Small intestine (tissue), 7 donors: ENCODE results near the gene NEK11. TPM values are rescaled to one million over a fixed set of nuclear protein-coding genes. Genes with fewer than 3 reads are reported as not detected.

Experiments used
- DNase-seq, 2 donors: peaks; one replicate each; pipeline versions ENCODE4 v3.0.0 to v3.0.0-alpha.2; 2013
- FAIRE-seq: peaks from 2 replicates; lab custom pipeline; 2012; peaks lifted over from hg19 to GRCh38; lab: Jason Lieb, UNC
- H3K27ac ChIP-seq, 3 donors: one replicate each; pipeline ENCODE4 v1.5.1; 2013; ENCODE audit warnings: low read length in 2 of 3, mild to moderate bottlenecking in 2 of 3, control low read depth in 1 of 3, inconsistent platforms in 1 of 3, low read depth in 1 of 3, moderate library complexity in 1 of 3
- H3K27me3 ChIP-seq, 3 donors: one replicate each; pipeline ENCODE4 v1.6.1; 2013; ENCODE audit warnings: low read length in 3 of 3, inconsistent platforms in 1 of 3; ENCODE audit not compliant: control insufficient read depth in 3 of 3, insufficient read depth in 3 of 3
- H3K36me3 ChIP-seq, 3 donors: one replicate each; pipeline ENCODE4 v1.6.1; 2013; ENCODE audit warnings: low read length in 3 of 3, inconsistent platforms in 1 of 3, low read depth in 1 of 3, mild to moderate bottlenecking in 1 of 3, moderate library complexity in 1 of 3; ENCODE audit not compliant: control insufficient read depth in 3 of 3, insufficient read depth in 2 of 3
- H3K4me1 ChIP-seq, 3 donors: one replicate each; pipeline ENCODE4 v1.6.1; 2013; ENCODE audit warnings: low read length in 2 of 3, inconsistent platforms in 1 of 3, low read depth in 1 of 3, mild to moderate bottlenecking in 1 of 3, moderate library complexity in 1 of 3; ENCODE audit not compliant: control insufficient read depth in 3 of 3, insufficient read depth in 2 of 3
- H3K4me3 ChIP-seq, 3 donors: one replicate each; pipeline ENCODE4 v1.5.1; 2013; ENCODE audit warnings: low read length in 3 of 3, control low read depth in 1 of 3, inconsistent platforms in 1 of 3, low read depth in 1 of 3, mild to moderate bottlenecking in 1 of 3, moderate library complexity in 1 of 3
- H3K9me3 ChIP-seq, 2 donors: one replicate each; pipeline ENCODE4 v1.6.1; 2013; ENCODE audit warnings: low read depth in 1 of 2, low read length in 1 of 2; ENCODE audit not compliant: control insufficient read depth in 2 of 2, insufficient read depth in 1 of 2
- whole genome bisulfite sequencing, 3 donors: extraction: QIAGEN DNeasy Blood & Tissue Kit; methylation state at CpG; one replicate each; pipeline ENCODE4 v1.1.7; 2013; 5-methylcytosine and 5-hydroxymethylcytosine counted together
- polyA plus RNA-seq, 4 donors: library from polyadenylated mRNA; stranded (reverse) in 3 of 4; unstranded in 1 of 4; fragments of 200-250 nt in 3 of 4; fragments of 120-200 nt in 1 of 4; gene quantifications; one replicate each; pipeline versions ENCODE4 v1.2.1 to v1.2.3, GENCODE V29; 2013
- donor health status: healthy with polysubstance abuse.
- donor health status: control.
- donor health status: control.
- donor health status: Bipolar disorder and iron deficiency.
- donor health status: healthy.

The NEK11 gene
- polyA plus RNA-seq, 4 donors: 0.81 to 11.0 (median 1.2) TPM

- DNase-seq (no peak), FAIRE-seq (no peak)
- WGBS, 3 donors: 80 to 91% (median 84%) methylated on average over 2 of the region's 2 CpGs
- no peak overlapping the region for H3K27ac ChIP-seq
- H3K9me3 ChIP-seq: no peaks in the 10 kb centered on the region
- H3K27me3 ChIP-seq: no peaks in the 10 kb centered on the region
- H3K4me1 ChIP-seq: peaks cover 10 to 13% (median 12%) of the 10 kb centered on the region in 3 donors
- H3K36me3 ChIP-seq: peaks cover 0 to 6% (median 0%) of the 10 kb centered on the region in 3 donors
- H3K4me3 ChIP-seq: no peak overlapping the region
Measured at GRCh38 chr3:131390331-131390730, 363.7 kb downstream of the NEK11 start.

GRCh38 chr3:131393051-131393450, 366.4 kb downstream of the NEK11 start:
- no peaks in the 10 kb centered on the region for H3K4me1 ChIP-seq
- no peaks in the 10 kb centered on the region for H3K27me3 ChIP-seq
- no peak overlapping the region for H3K4me3 ChIP-seq
- WGBS, 3 donors: 65 to 69% (median 67%) methylated on average over 6 of the region's 6 CpGs
- peaks cover 0 to 3% of the 10 kb centered on the region in 2 donors for H3K9me3 ChIP-seq
- DNase-seq: no peak
- FAIRE-seq: no peak
- H3K36me3 ChIP-seq: no peaks in the 10 kb centered on the region
- H3K27ac ChIP-seq: no peak overlapping the region

- DNase-seq (no peak), FAIRE-seq (no peak)
- no peaks in the 10 kb centered on the region for H3K4me1 ChIP-seq
- no peaks in the 10 kb centered on the region for H3K36me3 ChIP-seq
- no peak overlapping the region for H3K27ac ChIP-seq
- no peaks in the 10 kb centered on the region for H3K27me3 ChIP-seq
- H3K9me3 ChIP-seq: peaks cover 0 to 3% of the 10 kb centered on the region in 2 donors
- 68 to 80% (median 74%) methylated on average over 4 of the region's 4 CpGs for WGBS, 3 donors
- H3K4me3 ChIP-seq: no peak overlapping the region
Measured at GRCh38 chr3:131393868-131394267, 367.2 kb downstream of the NEK11 start.

- no peak overlapping the region for H3K27ac ChIP-seq
- peaks cover 0 to 3% of the 10 kb centered on the region in 2 donors for H3K9me3 ChIP-seq
- H3K36me3 ChIP-seq: no peaks in the 10 kb centered on the region
- H3K4me3 ChIP-seq: no peak overlapping the region
- no peak for DNase-seq
- H3K4me1 ChIP-seq: no peaks in the 10 kb centered on the region
- no peak for FAIRE-seq
- H3K27me3 ChIP-seq: no peaks in the 10 kb centered on the region
Measured at GRCh38 chr3:131394400-131394799, 367.7 kb downstream of the NEK11 start.

- H3K9me3 ChIP-seq: peaks cover 0 to 3% of the 10 kb centered on the region in 2 donors
- H3K27ac ChIP-seq: no peak overlapping the region
- no peaks in the 10 kb centered on the region for H3K4me1 ChIP-seq
- no peak overlapping the region for H3K4me3 ChIP-seq
- H3K27me3 ChIP-seq: no peaks in the 10 kb centered on the region
- FAIRE-seq (no peak), DNase-seq (no peak)
- no peaks in the 10 kb centered on the region for H3K36me3 ChIP-seq
Measured at GRCh38 chr3:131396170-131396569, 369.5 kb downstream of the NEK11 start.

- H3K36me3 ChIP-seq: no peaks in the 10 kb centered on the region
- DNase-seq (no peak), FAIRE-seq (no peak)
- H3K27me3 ChIP-seq: no peaks in the 10 kb centered on the region
- no peak overlapping the region for H3K4me3 ChIP-seq
- H3K9me3 ChIP-seq: peaks cover 0 to 3% of the 10 kb centered on the region in 2 donors
- H3K4me1 ChIP-seq: no peaks in the 10 kb centered on the region
- no peak overlapping the region for H3K27ac ChIP-seq
- 74 to 77% (median 77%) methylated on average over 4 of the region's 4 CpGs for WGBS, 3 donors
Measured at GRCh38 chr3:131397889-131398288, 371.2 kb downstream of the NEK11 start.

Other genes starting within 250 kb of the NEK11 start
- gene ATP2C1, start 132.8 kb upstream of the NEK11 start, polyA plus RNA-seq: 10 to 100 TPM in 3 of 4 donors, 1 to 10 TPM in 1; 6.2 to 62.2 (median 31.4) TPM
- 10 to 100 TPM in 2 of 4 donors, 1 to 10 TPM in 2; 4.5 to 26.2 (median 8.3) TPM for gene ASTE1, start 52 bp upstream of the NEK11 start, polyA plus RNA-seq